HepG2 (cell line): ENCODE results near the gene SNAI3. TPM values are rescaled to one million over a fixed set of nuclear protein-coding genes. Genes with fewer than 3 reads are reported as not detected.

Source experiments
- ATAC-seq: fragments of 200-7000 bp; cut with Tn5 transposase; 3 replicates; pipeline ENCODE4 v1.9.1; 2020; ENCODE audit warnings: mild to moderate bottlenecking, moderate library complexity
- BruUV-seq: library from RNA; stranded (reverse); fragments of 400-500 nt; replicated peaks from 2 replicates; lab custom pipeline; 2021; lab: Mats Ljungman, UMichigan
- CTCF ChIA-PET: fragments of 300-600 bp; formaldehyde crosslinking; extraction: SDS; loops from one replicate; lab custom pipeline; 2021; ENCODE audit warnings: low total read pairs, inconsistent platforms, low intra/inter-chr PET ratio; lab: Yijun Ruan, JAX
- POLR2A ChIA-PET: fragments of 350-600 bp; sonication (Branson Sonifier 250); formaldehyde crosslinking; loops from one replicate; lab custom pipeline; 2020; ENCODE audit warnings: antibody characterized with exemption, inconsistent platforms; lab: Yijun Ruan, JAX
- DNase-seq: peaks from one replicate; pipeline ENCODE4 v3.0.0-alpha.2; 2015; ENCODE audit warnings: low spot score
- FAIRE-seq: peaks from 3 replicates; lab custom pipeline; 2011; peaks lifted over from hg19 to GRCh38; lab: Jason Lieb, UNC
- H2AFZ ChIP-seq: one replicate; pipeline ENCODE4 v1.6.1; 2011; ENCODE audit warnings: low read length, inconsistent platforms
- H3K27ac ChIP-seq: fragments of 300-600 bp; 3 replicates; pipeline ENCODE4 v1.8.0; 2011; ENCODE audit warnings: mixed run types, mild to moderate bottlenecking, mixed read lengths, low read length, inconsistent platforms; ENCODE audit not compliant: insufficient read depth; ENCODE audit errors: extremely low read length
- H3K27me3 ChIP-seq, 2 experiments: fragments of 200-600 bp in 1 of 2; 2 replicates in 1 of 2; 3 replicates in 1 of 2; pipeline versions ENCODE4 v1.6.0 to v1.8.0; 2011; ENCODE audit warnings: low read length in 2 of 2, mild to moderate bottlenecking in 2 of 2, moderate library complexity in 2 of 2, inconsistent platforms in 1 of 2; ENCODE audit not compliant: insufficient read depth in 2 of 2, control insufficient read depth in 1 of 2
- H3K36me3 ChIP-seq, 2 experiments: fragments of 200-600 bp in 1 of 2; replicated peaks in 1 of 2; 2 replicates in 1 of 2; 3 replicates in 1 of 2; pipeline versions ENCODE4 v1.5.1 to v1.8.0; 2011; ENCODE audit warnings: low read length in 2 of 2, inconsistent platforms in 1 of 2; ENCODE audit not compliant: insufficient read depth in 2 of 2, control insufficient read depth in 1 of 2
- H3K4me1 ChIP-seq: 2 replicates; pipeline ENCODE4 v1.5.1; 2012; ENCODE audit warnings: low read length, inconsistent platforms; ENCODE audit not compliant: insufficient read depth
- H3K4me2 ChIP-seq: 2 replicates; pipeline ENCODE4 v1.6.0; 2011; ENCODE audit warnings: low read depth, low read length, inconsistent platforms
- H3K4me3 ChIP-seq, 3 experiments: fragments of 200-600 bp in 1 of 3; sonication (generic), shearing (Covaris generic) in 1 of 3; replicated peaks in 1 of 3; 2 replicates each; pipeline ENCODE4 v1.5.1; 2011 to 2016; ENCODE audit warnings: low read length in 3 of 3, inconsistent platforms in 2 of 3, low read depth in 2 of 3, mild to moderate bottlenecking in 2 of 3, control low read depth in 1 of 3, mixed read lengths in 1 of 3; ENCODE audit not compliant: insufficient read depth in 1 of 3
- H3K79me2 ChIP-seq: one replicate; pipeline ENCODE4 v1.6.1; 2011; ENCODE audit warnings: low read length, inconsistent platforms; ENCODE audit not compliant: insufficient read depth
- H3K9ac ChIP-seq: 2 replicates; pipeline ENCODE4 v1.6.0; 2011; ENCODE audit warnings: mild to moderate bottlenecking, low read depth, low read length, inconsistent platforms; ENCODE audit not compliant: insufficient read depth
- H3K9me3 ChIP-seq: 2 replicates; pipeline ENCODE4 v1.5.1; 2012; ENCODE audit warnings: mild to moderate bottlenecking, low read length
- H4K20me1 ChIP-seq: 2 replicates; pipeline ENCODE4 v1.6.0; 2011; ENCODE audit warnings: inconsistent platforms, mild to moderate bottlenecking, low read length, moderate library complexity; ENCODE audit not compliant: insufficient read depth
- GZF1 ChIP-seq: sonication (generic); formaldehyde crosslinking; IDR thresholded peaks from 2 replicates; pipeline ENCODE4 v1.5.1; 2020; ENCODE audit warnings: mild to moderate bottlenecking, missing genetic modification reagents
- MIXL1 ChIP-seq: IDR thresholded peaks from 2 replicates; pipeline ENCODE4 v1.6.1; 2016
- PHF8 ChIP-seq: sonication (generic); formaldehyde crosslinking; IDR thresholded peaks from 2 replicates; pipeline ENCODE4 v1.5.0; 2020; ENCODE audit warnings: missing genetic modification reagents
- RFX5 ChIP-seq: IDR thresholded peaks from 2 replicates; pipeline ENCODE4 v1.6.1; 2011; ENCODE audit warnings: low read depth, low read length, improper control_type of control experiment
- ZBTB1 ChIP-seq: sonication (generic); formaldehyde crosslinking; IDR thresholded peaks from 2 replicates; pipeline ENCODE4 v1.4.0; 2020; ENCODE audit warnings: missing genetic modification reagents, borderline replicate concordance
- ZNF552 ChIP-seq: sonication (generic); formaldehyde crosslinking; IDR thresholded peaks from 2 replicates; pipeline ENCODE4 v1.9.0; 2022; ENCODE audit warnings: missing genetic modification reagents, mild to moderate bottlenecking, borderline replicate concordance
- ZNF619 ChIP-seq: sonication (generic); formaldehyde crosslinking; IDR thresholded peaks from 2 replicates; pipeline ENCODE4 v1.4.0; 2020; ENCODE audit warnings: mild to moderate bottlenecking, missing genetic modification reagents
- ZNF75D ChIP-seq: sonication (generic); formaldehyde crosslinking; IDR thresholded peaks from 2 replicates; pipeline ENCODE4 v1.8.1; 2023; ENCODE audit warnings: missing genetic modification reagents, mild to moderate bottlenecking, borderline replicate concordance
- ZNF883 ChIP-seq: sonication (generic); formaldehyde crosslinking; IDR thresholded peaks from 2 replicates; pipeline ENCODE4 v1.5.1; 2020; ENCODE audit warnings: mild to moderate bottlenecking, missing genetic modification reagents; ENCODE audit errors: not compliant biosample characterization
- WGBS: methylation state at CpG from one replicate; pipeline ENCODE4 v1.1.6; 2017; ENCODE audit warnings: low lambda C conversion rate; 5-methylcytosine and 5-hydroxymethylcytosine counted together
- in situ Hi-C: cut with HindIII; loops from 2 replicates; pipeline ENCODE4 v1.10.0; 2017; ENCODE audit warnings: low pct_unique_long_range_greater_than_20kb; ENCODE audit not compliant: extremely low pct_ligation_motif_present
- intact Hi-C: fragments of 100-400 bp; cut with micrococcal nuclease; formaldehyde crosslinking; loops from one replicate; pipeline ENCODE4 v1.10.0; 2022; ENCODE audit not compliant: unreplicated experiment
- polyA plus RNA-seq, 8 experiments: library from polyadenylated mRNA; depleted of rRNA in 3 of 8; stranded (reverse) in 7 of 8; unstranded in 1 of 8; fragments of >200 nt; fragmentation: Illumina TruSeq in 4 of 8; extraction: Trizol in 4 of 8; gene quantifications; 2 replicates each; pipeline versions ENCODE4 v1.2.1 to v1.2.3, GENCODE V29; 2011 to 2016; ENCODE audit warnings: low read depth in 4 of 8, missing spikeins in 1 of 8, mixed read lengths in 1 of 8; ENCODE audit not compliant: insufficient read depth in 1 of 8
- total RNA-seq, 5 experiments: library from RNA; depleted of rRNA; stranded (reverse); fragments of >200 nt; fragmentation: Illumina TruSeq; extraction: Trizol; gene quantifications; 2 replicates each; pipeline ENCODE4 v1.2.3, GENCODE V29; 2016; ENCODE audit warnings: low read depth in 1 of 5
- TF ChIP-seq, protein P1 (sequence below): sonication (generic); formaldehyde crosslinking; conservative IDR thresholded peaks from 2 replicates; pipeline ENCODE4 v1.8.0; 2022; ENCODE audit warnings: mild to moderate bottlenecking, moderate library complexity, missing genetic modification reagents
- TF ChIP-seq, protein P2 (sequence below): IDR thresholded peaks from 2 replicates; pipeline ENCODE4 v1.6.1; 2012; ENCODE audit warnings: inconsistent platforms
- TF ChIP-seq, protein P3 (sequence below): sonication (generic); formaldehyde crosslinking; IDR thresholded peaks from 2 replicates; pipeline ENCODE4 v1.4.0; 2020; ENCODE audit warnings: mild to moderate bottlenecking, missing genetic modification reagents

SNAI3 gene
- total and polyA plus RNA-seq, 2 of the 13 experiments (the other 11 are each of a cell fraction or from before 2014, with no cell fraction given), result 0.09 to 0.18 TPM

DNA sequence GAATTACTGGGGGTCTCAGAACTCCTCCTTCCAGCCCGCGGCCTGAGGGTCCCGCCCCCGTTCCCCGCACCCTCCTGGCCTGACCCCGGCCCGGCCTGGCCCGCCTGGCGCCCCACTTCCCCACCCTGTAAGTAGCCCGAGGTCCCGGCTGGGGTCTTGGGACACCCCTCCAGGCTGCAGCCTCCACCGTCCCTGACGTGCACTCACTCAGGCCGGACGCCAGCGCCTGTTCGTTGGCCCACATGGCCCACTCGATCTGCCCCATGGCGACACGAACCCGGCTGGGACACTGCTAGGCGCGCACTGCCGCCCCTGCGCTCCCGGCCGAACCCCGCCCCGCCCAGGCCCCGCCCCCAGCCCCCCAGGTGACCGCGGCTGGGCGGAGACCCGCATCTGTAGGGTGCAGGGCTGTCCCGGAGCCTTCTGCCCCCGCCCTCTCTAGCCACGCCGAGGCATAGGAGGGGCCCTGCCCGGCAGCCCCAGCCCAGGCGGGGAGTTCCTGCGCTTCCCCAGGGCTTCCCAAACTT is 35.5 kb downstream of the SNAI3 start, which contains the start of gene CYBA:
CYBA (minus strand) TSS at position 305 of the 527 bp plus-strand sequence; CDS start at position 265, 40 bp downstream.
- DNase-seq, result peak; percentile 83
- BruUV-seq, result no TSS peak
- Histone ChIP-seq H3K27ac (peak within 1 kb of the TSS; percentile 88), H3K79me2 (peaks cover 18% of the 10 kb centered on the region), H3K36me3 (peaks cover 5 to 24% of the 10 kb centered on the region in 2 experiments), H2AFZ (no peak within 1 kb of the TSS), H3K4me1 (peaks cover 27% of the 10 kb centered on the region), H4K20me1 (peaks cover 8% of the 10 kb centered on the region; the same call in 1 of the 2 replicates), H3K27me3 (no peaks in the 10 kb centered on the region), H3K4me3 (peak within 1 kb of the TSS; percentile 66 to 100 (median 94)), H3K9me3 (no peaks in the 10 kb centered on the region), H3K9ac (peak within 1 kb of the TSS; percentile 86), H3K4me2 (peak within 1 kb of the TSS; percentile 97)
- intact Hi-C loops, result loop anchor here (2.0 to 5.0 kb wide), 2 partner anchors 34 to 54 kb away; no protein-coding TSS in a partner anchor
- 2% methylated on average over 17 of the region's 41 CpGs for WGBS
- ChIA-PET POLR2A (interaction anchor here (0.8 to 5.2 kb wide), 6 partner anchors 10 to 53 kb away, joined by 3 to 51 read pairs (median 4); partner anchors contain the start of gene MVD), CTCF (no interaction called here)
- in situ Hi-C loops, result no loop called here
- no peak for FAIRE-seq
- peak; percentile 76 for ATAC-seq
- no peak for TF ChIP-seq RFX5
- TF ChIP-seq, protein P1, sequence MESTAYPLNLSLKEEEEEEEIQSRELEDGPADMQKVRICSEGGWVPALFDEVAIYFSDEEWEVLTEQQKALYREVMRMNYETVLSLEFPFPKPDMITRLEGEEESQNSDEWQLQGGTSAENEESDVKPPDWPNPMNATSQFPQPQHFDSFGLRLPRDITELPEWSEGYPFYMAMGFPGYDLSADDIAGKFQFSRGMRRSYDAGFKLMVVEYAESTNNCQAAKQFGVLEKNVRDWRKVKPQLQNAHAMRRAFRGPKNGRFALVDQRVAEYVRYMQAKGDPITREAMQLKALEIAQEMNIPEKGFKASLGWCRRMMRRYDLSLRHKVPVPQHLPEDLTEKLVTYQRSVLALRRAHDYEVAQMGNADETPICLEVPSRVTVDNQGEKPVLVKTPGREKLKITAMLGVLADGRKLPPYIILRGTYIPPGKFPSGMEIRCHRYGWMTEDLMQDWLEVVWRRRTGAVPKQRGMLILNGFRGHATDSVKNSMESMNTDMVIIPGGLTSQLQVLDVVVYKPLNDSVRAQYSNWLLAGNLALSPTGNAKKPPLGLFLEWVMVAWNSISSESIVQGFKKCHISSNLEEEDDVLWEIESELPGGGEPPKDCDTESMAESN (CRISPR knock-in tag), result peak; percentile 80
- no peak; the same call in 1 of the 2 replicates for TF ChIP-seq ZBTB1 (CRISPR knock-in tag)
- peak; percentile 10; the same call in 1 of the 2 replicates for TF ChIP-seq ZNF552 (CRISPR knock-in tag)
- TF ChIP-seq MIXL1 (CRISPR knock-in tag), result 0 out of 2 replicates have a peak, but pooled peaks have one; percentile 43
- TF ChIP-seq, protein P2, sequence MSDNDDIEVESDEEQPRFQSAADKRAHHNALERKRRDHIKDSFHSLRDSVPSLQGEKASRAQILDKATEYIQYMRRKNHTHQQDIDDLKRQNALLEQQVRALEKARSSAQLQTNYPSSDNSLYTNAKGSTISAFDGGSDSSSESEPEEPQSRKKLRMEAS, result peak; percentile 77
- no peak for TF ChIP-seq ZNF619 (CRISPR knock-in tag)
- TF ChIP-seq ZNF75D (CRISPR knock-in tag), result no peak
- TF ChIP-seq, protein P3, sequence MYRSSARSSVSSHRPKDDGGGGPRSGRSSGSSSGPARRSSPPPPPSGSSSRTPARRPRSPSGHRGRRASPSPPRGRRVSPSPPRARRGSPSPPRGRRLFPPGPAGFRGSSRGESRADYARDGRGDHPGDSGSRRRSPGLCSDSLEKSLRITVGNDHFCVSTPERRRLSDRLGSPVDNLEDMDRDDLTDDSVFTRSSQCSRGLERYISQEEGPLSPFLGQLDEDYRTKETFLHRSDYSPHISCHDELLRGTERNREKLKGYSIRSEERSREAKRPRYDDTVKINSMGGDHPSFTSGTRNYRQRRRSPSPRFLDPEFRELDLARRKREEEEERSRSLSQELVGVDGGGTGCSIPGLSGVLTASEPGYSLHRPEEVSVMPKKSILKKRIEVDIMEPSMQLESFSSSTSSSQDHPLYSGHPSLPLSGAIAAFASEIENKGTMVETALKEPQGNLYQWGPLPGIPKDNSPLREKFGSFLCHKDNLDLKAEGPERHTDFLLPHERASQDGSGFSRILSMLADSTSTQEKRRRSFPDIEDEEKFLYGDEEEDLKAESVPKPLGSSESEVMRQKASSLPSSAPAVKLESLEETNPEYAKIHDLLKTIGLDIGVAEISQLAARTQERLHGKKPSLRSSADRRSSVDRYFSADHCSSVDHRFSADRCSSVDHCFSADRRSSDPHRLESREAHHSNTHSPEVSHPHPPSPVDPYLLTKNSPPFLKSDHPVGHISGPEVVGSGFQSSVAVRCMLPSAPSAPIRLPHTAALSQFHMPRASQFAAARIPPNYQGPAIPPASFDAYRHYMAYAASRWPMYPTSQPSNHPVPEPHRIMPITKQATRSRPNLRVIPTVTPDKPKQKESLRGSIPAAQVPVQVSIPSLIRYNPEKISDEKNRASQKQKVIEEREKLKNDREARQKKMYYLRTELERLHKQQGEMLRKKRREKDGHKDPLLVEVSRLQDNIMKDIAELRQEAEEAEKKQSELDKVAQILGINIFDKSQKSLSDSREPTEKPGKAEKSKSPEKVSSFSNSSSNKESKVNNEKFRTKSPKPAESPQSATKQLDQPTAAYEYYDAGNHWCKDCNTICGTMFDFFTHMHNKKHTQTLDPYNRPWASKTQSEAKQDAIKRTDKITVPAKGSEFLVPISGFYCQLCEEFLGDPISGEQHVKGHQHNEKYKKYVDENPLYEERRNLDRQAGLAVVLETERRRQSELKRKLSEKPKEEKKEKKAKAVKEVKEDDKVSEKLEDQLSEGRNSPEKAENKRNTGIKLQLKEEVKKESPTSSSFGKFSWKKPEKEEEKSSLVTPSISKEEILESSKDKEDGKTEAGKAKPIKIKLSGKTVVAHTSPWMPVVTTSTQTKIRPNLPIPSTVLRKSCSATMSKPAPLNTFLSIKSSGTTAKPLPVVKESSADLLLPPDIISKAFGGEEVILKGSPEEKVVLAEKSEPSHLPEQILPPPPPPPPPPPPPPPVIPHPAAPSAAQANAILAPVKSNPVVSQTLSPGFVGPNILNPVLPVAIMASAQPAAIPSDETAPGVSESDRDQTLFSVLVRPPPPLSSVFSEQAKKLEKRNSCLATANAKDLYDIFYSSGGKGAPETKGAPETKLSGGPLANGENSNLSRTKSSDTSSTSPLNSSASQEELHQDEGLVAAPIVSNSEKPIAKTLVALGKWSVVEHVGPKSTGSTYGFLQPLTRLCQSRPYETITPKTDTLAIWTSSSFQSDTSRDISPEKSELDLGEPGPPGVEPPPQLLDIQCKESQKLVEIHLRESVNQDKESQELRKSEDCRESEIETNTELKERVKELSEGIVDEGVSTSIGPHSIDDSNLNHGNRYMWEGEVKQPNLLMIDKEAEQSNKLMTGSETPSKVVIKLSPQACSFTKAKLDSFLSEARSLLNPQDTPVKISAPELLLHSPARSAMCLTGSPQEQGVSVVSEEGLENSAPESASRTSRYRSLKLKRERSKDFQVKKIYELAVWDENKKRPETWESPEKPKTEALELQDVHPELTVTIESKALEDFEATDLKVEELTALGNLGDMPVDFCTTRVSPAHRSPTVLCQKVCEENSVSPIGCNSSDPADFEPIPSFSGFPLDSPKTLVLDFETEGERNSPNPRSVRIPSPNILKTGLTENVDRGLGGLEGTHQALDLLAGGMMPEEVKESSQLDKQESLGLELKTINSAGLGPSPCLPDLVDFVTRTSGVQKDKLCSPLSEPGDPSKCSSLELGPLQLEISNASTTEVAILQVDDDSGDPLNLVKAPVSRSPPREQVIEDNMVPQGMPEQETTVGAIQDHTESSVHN (CRISPR knock-in tag), result no peak
- TF ChIP-seq GZF1, result peak; percentile 29; the same call in 1 of the 2 replicates
- TF ChIP-seq ZNF883 (CRISPR knock-in tag), result peak; percentile 69
- TF ChIP-seq PHF8 (CRISPR knock-in tag), result peak; percentile 86
